Fibroblast of skin of abdomen (primary cell): Measurements from ENCODE around the gene TRIM27.
"Not testable (repeated sequence)": the region's sequence is repeated elsewhere in the genome, so short reads cannot be mapped to it uniquely, and the experiment has no call there.

Source experiments
- DNase-seq: peaks from one replicate; pipeline ENCODE4 v3.0.0-alpha.2; 2013

The TRIM27 gene

GRCh38 chr6:28862077-28862476 is 61.7 kb downstream of the TRIM27 start:
- no peak for DNase-seq

- no peak for DNase-seq
Observed at GRCh38 chr6:28861339-28861738, 62.4 kb downstream of the TRIM27 start.

GRCh38 chr6:28860581-28860980 is 63.2 kb downstream of the TRIM27 start:
- DNase-seq: no peak

- DNase-seq: no peak
Observed at GRCh38 chr6:28858963-28859362, 64.8 kb downstream of the TRIM27 start.

GRCh38 chr6:28856620-28857005 is 67.2 kb downstream of the TRIM27 start:
- DNase-seq: no peak

GRCh38 chr6:28854405-28854804 is 69.4 kb downstream of the TRIM27 start:
- DNase-seq: not testable (repeated sequence)
